Stimulated activated CD8-positive, alpha-beta memory T cell treated with anti-CD3 and anti-CD28 coated beads, Interleukin-7, amount 100 ng/mL, for 48 hours (primary cell): ENCODE results near the gene PDPN.

Experiments
- DNase-seq, 2 donors: peaks; one replicate each; pipeline ENCODE4 v3.0.0-alpha.2; 2020; ENCODE audit warnings: low read depth in 1 of 2; ENCODE audit errors: extremely low read depth in 1 of 2

PDPN gene

DNA sequence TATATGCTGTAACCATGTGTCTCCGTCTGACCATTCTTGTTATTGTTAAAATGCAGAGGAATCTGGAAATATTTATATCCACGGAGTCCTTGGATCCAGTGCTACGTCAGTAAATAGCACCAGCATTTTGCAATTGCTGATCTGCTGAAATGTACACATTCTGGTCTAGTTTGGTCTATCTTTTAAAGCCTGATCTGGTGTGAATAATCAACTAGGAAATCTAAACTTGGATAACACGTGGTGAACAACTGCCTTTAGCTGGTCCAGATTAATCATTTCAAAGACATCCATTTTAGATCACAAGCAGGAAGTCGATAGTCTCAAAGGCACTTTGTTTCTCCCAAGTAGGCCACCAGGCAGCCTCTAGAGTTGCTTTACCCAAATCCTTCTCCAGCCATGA lies 32.6 kb downstream of the PDPN start:
- DNase-seq: no peak

DNA sequence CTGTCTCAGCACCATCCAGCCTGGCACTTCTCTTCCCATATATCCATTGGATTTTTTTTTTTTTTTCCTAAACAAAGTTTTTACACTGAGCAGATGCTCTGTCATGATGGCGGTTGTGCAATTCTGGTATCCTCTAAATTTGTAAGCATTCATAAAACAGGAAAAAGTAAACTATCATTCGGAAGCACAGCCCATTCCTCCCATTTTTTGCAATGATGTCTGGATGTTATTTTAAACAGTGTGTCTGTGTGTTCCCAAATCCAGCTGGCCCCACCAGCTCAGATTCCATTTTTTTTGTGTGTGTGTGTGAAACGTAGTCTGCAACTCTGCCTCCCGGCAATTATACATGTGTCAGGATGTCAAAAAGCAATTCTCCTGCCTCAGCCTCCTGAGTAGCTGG lies 33.5 kb downstream of the PDPN start:
- DNase-seq: no peak

DNA sequence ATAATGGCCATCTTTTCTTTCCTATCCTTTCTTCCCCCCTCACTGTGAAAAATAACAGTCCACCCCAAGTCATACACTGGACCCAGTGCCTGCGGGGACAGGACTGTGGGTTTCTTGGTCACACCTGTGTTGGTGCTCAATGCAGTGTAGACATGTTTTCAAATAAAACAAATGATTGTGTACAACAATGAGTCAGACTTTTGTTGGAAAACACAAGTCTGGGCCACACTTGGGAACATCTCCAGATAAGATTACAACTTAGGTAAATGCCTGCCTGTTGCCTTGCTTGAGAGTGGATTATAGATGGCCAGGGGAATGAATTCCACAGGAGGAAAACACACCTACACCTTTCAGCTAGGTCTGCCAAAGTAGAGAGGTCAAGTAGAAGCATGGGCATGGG lies 34.1 kb downstream of the PDPN start:
- no peak for DNase-seq

DNA sequence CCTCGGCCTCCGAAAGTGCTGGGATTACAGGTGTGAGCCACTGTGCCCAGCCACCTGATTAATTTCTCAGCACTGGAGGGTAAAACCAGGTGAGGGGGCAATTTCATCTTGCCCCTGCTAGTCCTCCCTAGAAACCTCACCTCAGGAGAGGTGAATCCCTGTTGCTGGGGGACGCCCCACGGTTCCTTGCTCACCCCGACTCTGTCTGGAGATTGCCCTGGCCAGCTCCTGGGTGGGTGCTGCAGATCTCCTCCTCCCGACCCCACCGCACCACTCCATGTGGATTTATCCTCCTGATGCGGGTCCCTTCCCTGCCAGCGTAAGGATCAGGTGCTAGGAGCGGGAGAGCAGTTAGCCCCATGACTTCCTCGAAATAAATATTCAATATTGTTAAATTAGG lies 34.9 kb downstream of the PDPN start:
- no peak for DNase-seq

DNA sequence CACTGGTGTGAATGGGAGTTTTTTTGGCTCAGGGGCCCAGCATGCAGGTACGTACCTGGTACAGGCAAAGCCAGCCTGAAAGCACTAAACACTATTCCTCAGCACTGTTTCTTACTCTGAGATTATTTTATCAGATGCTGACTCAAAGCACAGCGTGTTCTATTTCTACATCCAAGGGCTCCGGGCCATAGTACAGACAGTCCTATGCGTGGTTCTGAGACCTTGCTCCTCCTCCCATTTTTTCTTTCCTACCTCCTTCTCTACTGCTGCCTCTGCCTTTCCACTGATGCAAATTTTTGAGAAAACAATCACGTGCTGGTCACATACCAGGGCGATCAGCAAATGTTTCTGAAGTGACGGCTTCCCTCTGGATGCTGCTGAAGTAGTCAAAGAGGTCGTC lies 36.3 kb downstream of the PDPN start:
- DNase-seq: no peak

DNA sequence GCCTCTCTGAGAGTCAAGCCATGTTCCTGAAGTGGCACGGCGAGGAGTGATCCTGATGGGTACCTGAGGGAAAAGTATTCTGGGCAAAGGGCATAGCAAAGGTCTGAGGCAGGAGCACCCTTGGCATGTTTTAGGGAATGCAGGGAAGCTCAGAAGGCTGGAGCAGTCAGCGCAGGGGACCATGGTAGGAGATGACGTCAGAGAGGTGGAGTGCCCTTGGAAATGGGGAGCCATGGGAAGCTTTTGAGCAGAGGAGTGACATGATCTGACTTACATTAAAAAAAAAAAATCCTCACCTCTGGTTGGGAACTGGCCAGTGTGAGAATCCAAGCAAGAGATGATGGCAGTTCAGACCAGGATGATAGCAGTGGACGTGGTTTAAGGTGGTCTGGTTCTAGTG lies 37.2 kb downstream of the PDPN start:
- no peak for DNase-seq

DNA sequence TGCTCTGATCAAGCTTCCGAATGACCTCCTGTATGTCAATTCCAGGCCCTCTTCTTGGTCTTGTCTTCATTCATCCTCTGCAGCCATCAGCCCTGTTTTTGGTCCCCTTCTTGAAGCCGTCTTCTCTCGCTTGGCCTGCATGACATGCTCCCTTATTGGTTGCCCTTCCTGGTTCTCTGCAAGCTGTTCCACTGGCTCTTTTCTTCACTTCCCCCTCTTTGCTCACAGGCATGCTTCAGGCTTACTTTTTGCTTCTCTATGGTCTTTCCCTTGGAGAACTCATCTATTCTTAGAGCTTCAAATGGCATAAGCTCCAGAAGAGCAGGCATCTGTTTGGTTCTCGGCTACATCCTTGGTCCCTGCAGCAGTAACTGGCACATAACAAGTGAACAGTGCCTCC lies 38.8 kb downstream of the PDPN start:
- no peak for DNase-seq

DNA sequence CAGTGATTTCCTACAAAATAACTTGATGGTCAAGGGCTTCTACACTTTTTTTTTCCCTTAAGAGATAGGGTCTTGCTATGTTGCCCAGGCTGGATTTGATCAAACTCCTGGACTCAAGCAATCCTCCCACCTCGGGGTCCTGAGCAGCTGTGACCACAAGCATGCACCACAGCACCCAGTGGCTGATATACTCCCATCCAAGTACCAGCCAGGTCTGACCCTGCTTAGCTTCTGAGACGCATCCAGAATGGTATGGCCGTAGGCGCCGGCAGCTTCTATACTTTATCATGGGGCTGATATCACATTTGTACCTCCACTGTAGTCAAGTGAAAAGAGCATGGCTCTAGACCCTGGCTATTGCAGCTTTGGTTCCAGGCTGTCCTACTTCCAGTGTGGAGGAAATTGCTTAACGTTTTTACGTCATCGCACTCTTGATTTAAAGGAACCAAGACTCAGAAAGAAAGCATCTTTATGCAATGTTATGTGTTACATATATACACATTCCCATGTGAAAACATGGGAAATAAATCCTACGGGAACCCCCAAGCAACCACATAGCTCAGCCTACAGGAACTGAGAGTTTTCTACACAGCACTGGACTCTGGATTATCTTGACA lies 39.5 kb downstream of the PDPN start:
- DNase-seq: no peak

DNA sequence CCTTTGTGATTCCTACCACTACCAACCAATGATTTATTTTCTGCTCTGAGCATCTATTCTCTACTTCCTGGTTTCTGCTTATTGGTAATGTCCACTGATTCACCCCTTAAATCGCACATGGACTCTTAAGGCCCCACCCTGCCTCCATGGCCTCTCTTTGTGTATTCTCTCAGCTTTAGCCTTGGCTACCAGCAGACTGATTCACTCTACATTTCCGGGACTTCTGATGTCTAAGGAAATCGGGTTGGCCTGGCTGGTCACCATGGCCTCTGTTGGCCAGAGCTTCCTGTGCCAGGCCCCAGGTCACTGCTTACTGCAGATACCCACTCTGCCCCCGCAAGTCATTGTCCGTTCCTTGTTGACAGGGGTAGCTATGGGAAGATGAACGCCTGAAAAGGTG lies 40.9 kb downstream of the PDPN start:
- no peak for DNase-seq

DNA sequence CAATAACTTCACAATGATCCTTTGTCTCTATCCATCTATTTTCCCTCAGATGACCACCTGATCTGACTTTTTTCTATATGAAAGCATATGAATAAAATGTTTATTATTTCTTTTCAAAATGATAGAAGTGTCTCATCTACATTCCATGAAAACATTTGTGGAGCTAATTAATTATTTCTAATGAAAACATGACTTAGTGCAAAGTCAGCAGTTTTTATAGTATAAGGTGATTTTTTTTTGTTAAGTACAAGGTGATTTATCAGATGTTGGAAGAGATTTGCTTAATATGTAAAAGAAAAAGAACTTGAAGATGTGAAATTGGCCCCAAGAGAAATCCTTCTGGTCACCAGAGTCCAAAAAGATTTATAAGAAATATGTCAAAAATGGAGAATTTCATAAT lies 43.5 kb downstream of the PDPN start:
- DNase-seq: no peak

DNA sequence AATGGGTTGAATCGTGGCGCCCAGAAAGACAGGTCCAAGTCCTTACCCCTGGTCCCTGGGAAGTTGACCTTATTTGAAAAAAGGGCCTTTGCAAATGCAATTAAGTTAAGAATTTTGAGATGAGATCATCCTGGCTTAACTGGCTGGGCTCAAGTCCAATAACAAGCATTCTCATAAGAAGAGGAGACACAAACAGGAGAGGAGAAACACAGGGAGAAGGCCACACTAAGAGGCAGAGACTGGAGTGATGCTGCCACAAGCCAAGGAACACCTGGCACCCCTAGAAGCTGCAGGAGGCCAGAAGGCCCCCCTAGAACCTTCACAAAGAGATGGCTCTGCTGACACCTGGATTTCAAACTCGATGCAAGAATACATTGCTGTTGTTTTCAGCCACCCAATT lies 44.6 kb downstream of the PDPN start:
- no peak for DNase-seq

DNA sequence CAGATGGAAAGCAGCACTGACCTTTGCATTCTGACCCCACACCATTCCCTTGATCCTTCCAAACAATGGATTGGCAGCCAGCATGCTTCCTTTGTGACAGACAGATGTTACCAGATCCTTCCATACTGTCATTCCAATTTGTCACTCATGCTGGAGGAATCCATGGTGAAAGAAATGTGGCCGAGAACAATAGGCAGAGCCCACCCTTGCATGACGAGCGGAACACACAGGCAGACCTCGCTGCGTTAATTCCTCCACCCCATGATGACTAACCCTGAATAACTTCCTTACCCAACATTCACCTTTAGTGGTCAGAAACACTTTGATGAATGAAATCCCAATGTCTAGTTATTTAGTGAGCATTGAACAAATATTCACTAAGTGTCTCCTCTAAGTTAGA lies 45.1 kb downstream of the PDPN start:
- no peak for DNase-seq

DNA sequence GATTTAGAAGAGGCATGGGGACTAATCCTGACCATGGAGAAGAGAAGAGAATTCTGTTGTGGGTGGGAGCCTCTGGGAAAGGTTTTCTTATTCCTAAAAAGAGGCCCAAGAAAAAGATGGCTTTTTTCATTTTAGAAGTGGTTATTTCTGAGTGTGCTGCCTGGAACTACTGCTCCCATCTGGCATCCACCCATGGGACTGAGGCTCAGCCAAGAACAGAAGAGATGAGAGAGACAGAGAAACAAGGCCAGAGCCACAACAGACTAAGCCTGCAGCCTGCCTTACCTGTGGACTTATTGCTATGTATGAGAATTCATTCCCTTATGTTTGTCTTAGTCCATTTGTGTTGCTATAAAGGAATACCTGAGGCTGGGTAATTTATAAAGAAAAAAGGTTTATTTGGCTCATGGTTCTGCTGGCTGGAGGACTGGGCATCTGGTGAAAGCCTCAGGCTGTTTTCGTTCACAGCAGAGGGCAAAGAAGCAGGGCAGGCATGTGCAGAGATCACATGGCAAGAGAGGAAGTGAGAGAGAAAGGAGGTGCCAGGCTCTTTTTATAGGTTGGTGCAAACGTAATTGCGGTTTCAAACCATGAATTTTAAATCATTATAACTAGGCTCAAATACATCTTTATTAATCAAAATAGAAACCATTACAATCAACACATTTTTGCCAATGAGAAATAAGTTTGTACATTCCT lies 58.8 kb downstream of the PDPN start:
- no peak for DNase-seq

DNA sequence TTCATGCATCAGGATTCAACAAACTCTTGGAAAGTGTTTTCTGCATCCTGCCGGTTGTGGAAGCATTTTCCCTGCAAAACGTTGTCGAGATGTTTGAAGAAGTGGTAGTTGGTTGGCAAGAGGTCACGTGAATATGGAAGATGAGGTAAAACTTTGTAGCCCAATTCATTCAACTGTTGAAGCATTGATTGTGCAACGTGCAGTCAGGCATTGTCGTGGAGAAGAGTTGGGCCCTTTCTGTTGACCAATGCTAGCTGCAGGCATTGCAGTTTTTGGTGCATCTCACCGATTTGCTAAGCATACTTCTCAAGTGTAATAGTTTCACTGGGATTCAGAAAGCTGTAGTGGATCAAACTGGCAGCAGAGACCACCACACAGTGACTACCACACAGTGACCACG lies 59.4 kb downstream of the PDPN start:
- DNase-seq: no peak

DNA sequence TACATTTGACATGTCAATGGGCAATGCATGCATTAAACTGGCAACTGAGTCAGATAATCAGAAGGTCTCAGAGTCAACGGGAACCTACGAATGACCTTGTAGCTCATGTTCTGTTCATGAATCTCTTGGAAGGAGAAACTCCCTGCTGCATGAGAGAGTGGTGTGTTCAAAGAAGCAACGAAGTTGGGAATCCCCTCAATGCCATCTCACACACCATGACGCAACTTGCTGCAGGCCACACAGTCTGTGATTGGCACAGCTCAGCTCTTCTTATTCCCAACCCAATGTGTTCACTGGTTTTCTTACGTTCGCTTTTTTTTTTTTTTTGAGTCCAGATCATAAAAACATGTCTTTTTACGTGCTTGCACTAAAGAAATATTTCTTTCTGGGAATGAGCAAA lies 62.9 kb downstream of the PDPN start:
- no peak for DNase-seq

DNA sequence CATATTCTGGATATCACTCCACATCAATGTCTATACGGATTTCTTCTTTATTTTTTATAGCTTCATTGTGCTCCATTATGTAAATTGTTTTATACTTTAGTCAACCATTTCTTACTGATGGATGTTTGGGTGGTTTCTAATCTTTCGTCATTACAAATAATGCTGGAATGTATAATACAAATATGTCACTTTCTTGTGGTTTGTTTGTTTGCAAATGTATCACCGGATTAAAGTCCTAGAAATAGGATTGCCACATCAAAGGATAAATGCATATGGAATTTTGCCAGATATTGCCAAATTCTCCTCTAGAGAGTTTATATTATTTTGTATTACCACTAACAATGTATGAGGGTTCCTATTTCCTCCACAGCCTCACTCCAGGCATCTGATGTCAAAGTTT lies 67.6 kb downstream of the PDPN start:
- DNase-seq: no peak

DNA sequence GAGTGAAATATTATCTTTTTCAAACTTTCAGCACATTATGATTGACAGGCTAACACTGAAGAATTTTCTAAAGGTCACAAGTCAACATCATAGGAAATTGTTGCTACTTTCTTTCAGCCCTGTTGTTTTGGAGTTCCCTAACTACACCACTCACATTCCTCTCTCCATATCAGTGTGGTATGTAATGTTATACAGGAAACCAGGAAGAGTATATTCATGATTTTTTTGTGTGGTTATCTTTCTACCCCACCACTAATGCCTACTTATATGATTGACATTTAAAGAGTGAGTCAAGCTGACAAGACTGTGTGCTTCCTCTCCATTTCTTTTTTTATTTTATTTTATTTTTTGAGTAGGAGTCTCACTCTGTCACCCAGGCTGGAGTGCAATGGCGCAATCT lies 68.6 kb downstream of the PDPN start:
- no peak for DNase-seq

DNA sequence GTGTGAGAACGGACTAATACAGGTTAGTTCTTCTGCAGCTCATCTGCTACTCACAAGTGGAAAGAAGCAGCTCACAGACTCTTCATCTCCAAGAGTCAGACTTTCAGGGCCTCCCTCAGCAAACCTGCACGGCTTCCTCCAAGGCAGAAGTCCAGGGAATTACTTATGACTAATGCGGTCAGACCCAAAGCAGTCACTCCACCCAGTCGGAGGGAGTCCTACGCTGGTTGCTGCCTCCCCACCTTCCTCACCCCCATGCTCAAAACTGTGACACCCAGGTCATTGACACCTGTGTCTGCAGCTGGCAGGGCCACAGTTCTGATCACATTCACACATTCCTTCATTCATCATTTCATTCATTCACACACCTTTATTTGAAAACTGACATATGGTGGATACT lies 77.9 kb downstream of the PDPN start:
- no peak for DNase-seq

DNA sequence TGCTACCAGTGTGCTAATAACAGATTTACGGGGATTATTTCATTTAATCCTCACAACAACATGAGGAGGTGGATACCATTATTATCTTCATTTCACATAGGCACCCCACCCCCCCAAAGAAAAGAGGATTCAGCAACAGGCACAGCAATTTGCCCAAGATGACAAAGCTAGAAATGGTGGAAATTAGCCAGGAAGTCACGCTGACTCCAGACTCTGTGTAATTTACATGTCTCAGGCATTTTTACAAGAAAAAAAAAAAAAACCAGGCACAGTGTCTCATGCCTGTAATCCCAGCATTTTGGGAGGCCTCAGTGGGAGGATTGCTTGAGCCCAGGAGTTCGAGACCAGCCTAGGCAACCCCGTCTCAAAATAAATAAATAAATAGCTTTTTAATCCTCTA lies 78.9 kb downstream of the PDPN start:
- no peak for DNase-seq

DNA sequence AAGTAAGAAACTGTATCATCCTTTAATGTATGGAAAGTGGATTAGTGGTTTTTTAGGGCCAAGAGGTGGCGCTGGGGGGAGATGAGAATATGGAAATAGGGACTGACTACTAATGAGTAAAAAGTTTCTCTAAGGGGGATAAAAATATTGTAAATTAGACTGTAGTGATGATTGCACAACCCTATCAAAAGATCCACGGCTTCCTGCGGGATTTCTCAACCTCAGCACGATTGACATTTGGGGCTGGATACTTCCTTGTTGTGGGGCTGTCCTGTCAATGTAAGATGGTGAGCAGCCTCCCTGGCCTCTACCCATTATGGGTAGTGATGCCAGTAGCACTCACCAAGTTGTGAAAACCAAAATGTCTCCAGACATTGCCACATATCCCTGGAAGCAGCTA lies 80.3 kb downstream of the PDPN start:
- no peak for DNase-seq

DNA sequence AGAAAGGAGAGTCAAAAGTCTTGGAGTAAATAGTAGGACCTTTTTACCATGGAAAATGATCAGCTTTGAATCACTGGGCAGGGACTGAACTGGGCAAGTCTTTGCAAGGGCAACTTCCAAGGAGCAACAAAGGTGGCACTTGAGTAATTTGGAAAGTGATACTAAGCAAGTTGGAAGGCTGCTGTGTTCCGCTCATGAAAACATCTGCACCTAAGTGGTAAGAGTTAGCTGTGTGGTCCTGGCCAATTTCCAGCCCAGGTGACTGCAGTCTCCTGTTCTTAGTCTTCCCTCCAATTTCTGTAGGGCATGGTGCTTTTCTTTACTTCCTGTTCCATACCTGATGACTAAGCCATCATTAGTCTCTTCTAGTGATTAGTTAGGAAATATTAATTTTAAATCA lies 80.8 kb downstream of the PDPN start:
- no peak for DNase-seq

DNA sequence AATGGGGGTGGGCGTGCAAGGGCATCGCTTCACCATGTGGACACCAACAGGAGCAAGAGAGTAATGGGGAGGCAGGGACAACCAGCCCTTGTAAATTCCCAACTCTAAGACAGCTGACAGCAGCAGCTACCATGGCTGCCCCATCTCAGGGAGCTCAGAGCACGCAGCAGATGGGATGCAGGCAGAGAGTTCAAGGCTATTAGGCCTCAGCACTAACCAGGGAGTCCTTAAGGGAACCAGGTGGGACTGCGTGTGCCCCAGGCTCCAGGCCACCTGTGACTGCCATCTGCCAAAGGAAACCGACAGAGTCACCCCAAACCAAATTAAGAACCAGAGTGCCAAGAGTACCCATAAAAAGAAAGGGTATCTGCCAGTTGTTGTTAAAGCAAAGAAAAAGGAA lies 82.7 kb downstream of the PDPN start:
- DNase-seq: no peak
